ENCODE measurements around the gene SERBP1.

DNA sequence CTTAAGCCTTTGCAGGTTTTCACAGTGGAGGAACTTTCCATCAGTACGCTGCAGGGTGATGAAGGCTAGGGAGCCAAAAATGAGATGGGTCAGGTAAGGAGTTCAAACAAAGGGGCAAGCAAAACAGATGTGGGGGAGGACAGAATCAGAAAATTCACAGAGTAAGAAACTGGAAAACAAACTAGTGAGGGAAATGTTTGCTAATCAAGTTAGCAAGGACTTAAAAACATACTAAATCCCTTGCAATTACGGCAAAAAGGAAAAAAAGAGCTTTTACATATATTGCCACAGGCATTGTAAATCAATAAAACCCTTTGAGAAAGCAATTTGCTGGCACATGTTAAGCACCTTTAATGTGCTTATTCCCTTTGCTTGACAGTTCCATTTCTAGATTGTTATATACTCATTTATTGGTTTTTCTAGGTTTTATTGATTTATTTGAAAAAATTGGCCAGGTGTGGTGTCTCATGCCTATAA is 45.8 kb upstream of the SERBP1 start:
- TF ChIP-seq, protein P1, sequence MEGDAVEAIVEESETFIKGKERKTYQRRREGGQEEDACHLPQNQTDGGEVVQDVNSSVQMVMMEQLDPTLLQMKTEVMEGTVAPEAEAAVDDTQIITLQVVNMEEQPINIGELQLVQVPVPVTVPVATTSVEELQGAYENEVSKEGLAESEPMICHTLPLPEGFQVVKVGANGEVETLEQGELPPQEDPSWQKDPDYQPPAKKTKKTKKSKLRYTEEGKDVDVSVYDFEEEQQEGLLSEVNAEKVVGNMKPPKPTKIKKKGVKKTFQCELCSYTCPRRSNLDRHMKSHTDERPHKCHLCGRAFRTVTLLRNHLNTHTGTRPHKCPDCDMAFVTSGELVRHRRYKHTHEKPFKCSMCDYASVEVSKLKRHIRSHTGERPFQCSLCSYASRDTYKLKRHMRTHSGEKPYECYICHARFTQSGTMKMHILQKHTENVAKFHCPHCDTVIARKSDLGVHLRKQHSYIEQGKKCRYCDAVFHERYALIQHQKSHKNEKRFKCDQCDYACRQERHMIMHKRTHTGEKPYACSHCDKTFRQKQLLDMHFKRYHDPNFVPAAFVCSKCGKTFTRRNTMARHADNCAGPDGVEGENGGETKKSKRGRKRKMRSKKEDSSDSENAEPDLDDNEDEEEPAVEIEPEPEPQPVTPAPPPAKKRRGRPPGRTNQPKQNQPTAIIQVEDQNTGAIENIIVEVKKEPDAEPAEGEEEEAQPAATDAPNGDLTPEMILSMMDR (IDR thresholded peaks at IDR 0.05), result no peak
- TF ChIP-seq ZFX (IDR thresholded peaks at IDR 0.05; ENCODE audit: borderline replicate concordance), result no peak

Measured in 22Rv1 (cell line).